GM19452 (cell line): ENCODE results near the gene NFASC.

ENCODE experiments used
- ATAC-seq: cut with Tn5 transposase; IDR thresholded peaks from one replicate; pipeline ENCODE4 v1.9.1; 2021; ENCODE audit not compliant: unreplicated experiment

Gene NFASC

GRCh38 chr1:204958317-204959307 is 88.0 kb downstream of the NFASC start:
- ATAC-seq, result no peak

GRCh38 chr1:204959374-204959773 is 88.7 kb downstream of the NFASC start:
- ATAC-seq, result no peak

GRCh38 chr1:204959836-204960235 is 89.2 kb downstream of the NFASC start:
- no peak for ATAC-seq

- no peak for ATAC-seq
These were observed 89.9 kb downstream of the NFASC start for GRCh38 chr1:204960306-204961125.

GRCh38 chr1:204961765-204962419 is 91.2 kb downstream of the NFASC start:
- no peak for ATAC-seq

GRCh38 chr1:204962742-204963632 is 92.3 kb downstream of the NFASC start:
- no peak for ATAC-seq

- no peak for ATAC-seq
These were observed 96.8 kb downstream of the NFASC start for GRCh38 chr1:204967451-204967850.

- no peak for ATAC-seq
These were observed 97.5 kb downstream of the NFASC start for GRCh38 chr1:204968135-204968534.

- ATAC-seq, result no peak
These were observed 98.3 kb downstream of the NFASC start for GRCh38 chr1:204968951-204969350.

GRCh38 chr1:204970937-204971336 is 100.3 kb downstream of the NFASC start:
- ATAC-seq, result no peak

- ATAC-seq, result no peak
These were observed 101.1 kb downstream of the NFASC start for GRCh38 chr1:204971517-204972336.

- ATAC-seq, result no peak
These were observed 101.8 kb downstream of the NFASC start for GRCh38 chr1:204972426-204972825.

GRCh38 chr1:204973449-204973848 is 102.8 kb downstream of the NFASC start:
- no peak for ATAC-seq

- ATAC-seq, result no peak
These were observed 103.7 kb downstream of the NFASC start for GRCh38 chr1:204974327-204974726.

- ATAC-seq, result no peak
These were observed 104.4 kb downstream of the NFASC start for GRCh38 chr1:204975021-204975420.

GRCh38 chr1:204975568-204976235 is 105.0 kb downstream of the NFASC start:
- ATAC-seq, result no peak

GRCh38 chr1:204976646-204977045 is 106.0 kb downstream of the NFASC start:
- ATAC-seq, result no peak

GRCh38 chr1:204977318-204977717 is 106.7 kb downstream of the NFASC start:
- no peak for ATAC-seq

GRCh38 chr1:204978782-204979181 is 108.1 kb downstream of the NFASC start:
- ATAC-seq, result no peak
